ENCODE results near the gene CYBRD1. TPM values are rescaled to one million over a fixed set of nuclear protein-coding genes. Genes with fewer than 3 reads are reported as not detected.
A peak's percentile ranks its signal among the peaks of the same experiment; 100 is the strongest.

Gene CYBRD1
- polyA plus RNA-seq, 1 experiment = 308 TPM

DNA sequence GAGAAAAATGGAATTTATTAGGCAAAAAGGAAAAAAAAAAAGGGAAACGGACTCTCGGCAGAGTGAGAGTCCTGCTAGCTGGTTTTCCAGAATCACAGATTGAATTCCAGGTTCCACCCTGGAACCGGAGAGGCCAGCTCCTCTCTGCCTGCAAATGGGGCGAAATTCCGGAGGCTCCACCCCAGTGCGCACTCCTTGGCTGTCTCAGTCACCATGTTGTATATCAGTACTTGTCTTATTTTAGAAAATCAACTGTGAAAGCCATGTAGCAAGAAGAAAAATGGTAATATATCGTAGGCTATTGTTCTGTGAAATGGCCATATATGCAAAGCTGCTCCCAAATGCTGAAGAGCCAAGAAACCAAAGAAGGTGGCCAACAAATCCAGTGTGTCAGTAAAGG is 49.4 kb downstream of the CYBRD1 start:
- H3K36me3 ChIP-seq (ENCODE audit: control insufficient read depth, insufficient read depth, low read length) = no peaks in the 10 kb centered on the region
- CTCF ChIA-PET = interaction anchor here (1.2 to 1.3 kb wide), 2 partner anchors 14 to 143 kb away, joined by 3 read pairs; no protein-coding TSS in a partner anchor
- no peak for DNase-seq (ENCODE audit: low read depth)
- H3K27me3 ChIP-seq (ENCODE audit: control insufficient read depth, insufficient read depth, low read length) = no peaks in the 10 kb centered on the region
- TF ChIP-seq, protein P1, sequence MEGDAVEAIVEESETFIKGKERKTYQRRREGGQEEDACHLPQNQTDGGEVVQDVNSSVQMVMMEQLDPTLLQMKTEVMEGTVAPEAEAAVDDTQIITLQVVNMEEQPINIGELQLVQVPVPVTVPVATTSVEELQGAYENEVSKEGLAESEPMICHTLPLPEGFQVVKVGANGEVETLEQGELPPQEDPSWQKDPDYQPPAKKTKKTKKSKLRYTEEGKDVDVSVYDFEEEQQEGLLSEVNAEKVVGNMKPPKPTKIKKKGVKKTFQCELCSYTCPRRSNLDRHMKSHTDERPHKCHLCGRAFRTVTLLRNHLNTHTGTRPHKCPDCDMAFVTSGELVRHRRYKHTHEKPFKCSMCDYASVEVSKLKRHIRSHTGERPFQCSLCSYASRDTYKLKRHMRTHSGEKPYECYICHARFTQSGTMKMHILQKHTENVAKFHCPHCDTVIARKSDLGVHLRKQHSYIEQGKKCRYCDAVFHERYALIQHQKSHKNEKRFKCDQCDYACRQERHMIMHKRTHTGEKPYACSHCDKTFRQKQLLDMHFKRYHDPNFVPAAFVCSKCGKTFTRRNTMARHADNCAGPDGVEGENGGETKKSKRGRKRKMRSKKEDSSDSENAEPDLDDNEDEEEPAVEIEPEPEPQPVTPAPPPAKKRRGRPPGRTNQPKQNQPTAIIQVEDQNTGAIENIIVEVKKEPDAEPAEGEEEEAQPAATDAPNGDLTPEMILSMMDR (IDR thresholded peaks at IDR 0.05; ENCODE audit: insufficient read depth, low read depth, low read length) = no peak
- no peak overlapping the region for H3K4me3 ChIP-seq (ENCODE audit: low read depth, low read length)
- POLR2A ChIA-PET = no interaction called here

DNA sequence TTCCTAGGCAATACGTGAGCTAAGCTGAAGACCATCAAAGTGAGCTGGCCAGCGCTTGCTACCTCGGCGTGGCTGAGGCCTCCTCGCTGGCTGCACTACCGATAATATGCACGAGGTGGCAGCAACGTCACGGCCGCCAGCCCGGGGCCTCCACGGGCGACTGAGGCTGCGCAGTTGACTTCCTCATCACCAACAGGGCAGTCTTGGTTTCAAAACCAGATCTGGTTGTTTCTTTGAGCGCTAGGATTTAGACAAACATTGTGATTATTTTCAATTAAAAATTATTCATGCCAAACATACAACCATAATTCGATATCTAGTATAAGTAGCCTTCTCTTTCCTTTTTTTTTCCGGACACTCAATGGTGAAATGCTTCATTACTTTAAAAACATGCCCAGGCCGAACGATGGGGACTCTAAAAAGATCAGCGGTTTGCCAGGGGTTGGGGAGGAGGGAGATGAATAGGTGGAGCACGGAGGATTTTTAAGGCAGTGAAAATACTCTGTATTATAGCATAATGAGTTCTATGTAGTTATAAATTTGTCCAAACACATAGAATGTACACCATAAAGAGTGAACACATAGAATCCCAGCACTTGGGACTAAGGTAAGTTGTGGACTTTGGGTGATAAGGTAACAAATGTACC is 52.0 kb downstream of the CYBRD1 start:
- H3K36me3 ChIP-seq (ENCODE audit: control insufficient read depth, insufficient read depth, low read length) = no peaks in the 10 kb centered on the region
- POLR2A ChIA-PET = no interaction called here
- CTCF ChIA-PET = interaction anchor here (0.6 to 3.5 kb wide), 28 partner anchors 9 to 600 kb away, joined by 3 to 23 read pairs (median 4); partner anchors contain the start of genes DLX2 and DYNC1I2
- no peak overlapping the region for H3K4me3 ChIP-seq (ENCODE audit: low read depth, low read length)
- H3K27me3 ChIP-seq (ENCODE audit: control insufficient read depth, insufficient read depth, low read length) = no peaks in the 10 kb centered on the region
- no peak for DNase-seq (ENCODE audit: low read depth)
- TF ChIP-seq, protein P1 (IDR thresholded peaks at IDR 0.05; ENCODE audit: insufficient read depth, low read depth, low read length) = peak; percentile 97

DNA sequence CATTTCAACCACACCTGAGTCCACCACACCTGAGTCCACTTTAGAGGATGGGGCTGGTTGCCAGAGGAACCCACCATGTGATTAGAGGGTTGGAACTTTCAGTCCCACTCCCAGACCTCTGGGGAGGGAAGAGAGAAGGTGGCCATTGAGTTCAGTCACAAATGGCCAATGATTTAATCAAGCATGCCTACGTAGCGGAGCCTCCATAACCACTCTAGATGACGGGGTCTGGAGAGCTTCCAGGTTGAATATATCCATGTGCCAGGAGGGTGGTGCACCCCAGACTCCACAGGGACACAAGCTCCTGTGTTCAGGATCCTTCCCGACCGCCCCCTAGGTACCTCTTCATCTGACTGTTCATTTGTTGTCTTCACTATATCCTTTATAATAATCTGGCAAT is 53.3 kb downstream of the CYBRD1 start:
- Histone ChIP-seq H3K4me3 (ENCODE audit: low read depth, low read length) (no peak overlapping the region), H3K27me3 (ENCODE audit: control insufficient read depth, insufficient read depth, low read length) (no peaks in the 10 kb centered on the region), H3K36me3 (ENCODE audit: control insufficient read depth, insufficient read depth, low read length) (no peaks in the 10 kb centered on the region)
- CTCF ChIA-PET = interaction anchor here (1.0 to 3.5 kb wide), 4 partner anchors 12 to 890 kb away, joined by 3 to 23 read pairs (median 4); no protein-coding TSS in a partner anchor
- TF ChIP-seq, protein P1 (IDR thresholded peaks at IDR 0.05; ENCODE audit: insufficient read depth, low read depth, low read length) = no peak
- no peak for DNase-seq (ENCODE audit: low read depth)
- POLR2A ChIA-PET = no interaction called here

DNA sequence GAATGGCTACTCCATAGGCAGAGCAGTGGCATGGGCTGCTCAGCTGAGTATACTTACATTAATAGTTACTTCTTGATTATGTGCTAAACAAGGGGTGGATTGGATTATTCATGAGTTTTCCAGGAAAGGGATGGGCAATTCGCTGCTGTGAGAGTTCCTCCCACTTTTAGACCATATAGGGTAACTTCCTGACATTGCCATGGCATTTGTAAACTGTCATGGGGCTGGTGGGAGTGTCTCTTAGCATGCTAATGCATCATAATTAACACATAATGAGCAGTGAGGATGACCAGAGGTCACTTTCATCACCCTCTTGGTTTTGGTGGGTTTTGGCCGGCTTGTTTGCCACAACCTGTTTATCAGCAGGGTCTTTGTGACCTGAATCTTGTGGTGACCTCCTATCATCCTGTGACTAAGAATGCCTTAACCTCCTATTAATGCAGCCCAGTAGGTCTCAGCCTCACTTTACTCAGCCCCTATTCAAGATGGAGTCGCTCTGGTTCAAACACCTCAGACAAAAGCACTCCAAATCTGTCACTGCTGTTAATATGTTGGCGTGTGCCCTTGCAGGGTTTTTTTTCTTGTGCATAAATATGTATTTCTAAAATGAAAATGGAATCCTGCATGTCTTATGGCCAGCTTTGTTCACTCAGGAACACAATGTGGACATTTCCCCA is 56.0 kb downstream of the CYBRD1 start:
- Histone ChIP-seq H3K27me3 (ENCODE audit: control insufficient read depth, insufficient read depth, low read length) (no peaks in the 10 kb centered on the region), H3K4me3 (ENCODE audit: low read depth, low read length) (no peak overlapping the region), H3K36me3 (ENCODE audit: control insufficient read depth, insufficient read depth, low read length) (no peaks in the 10 kb centered on the region)
- TF ChIP-seq, protein P1 (IDR thresholded peaks at IDR 0.05; ENCODE audit: insufficient read depth, low read depth, low read length) = no peak
- ChIA-PET CTCF (interaction anchor here (0.7 kb wide), 1 partner anchor 150 kb away, joined by 3 read pairs; no protein-coding TSS in a partner anchor), POLR2A (no interaction called here)
- DNase-seq (ENCODE audit: low read depth) = no peak

DNA sequence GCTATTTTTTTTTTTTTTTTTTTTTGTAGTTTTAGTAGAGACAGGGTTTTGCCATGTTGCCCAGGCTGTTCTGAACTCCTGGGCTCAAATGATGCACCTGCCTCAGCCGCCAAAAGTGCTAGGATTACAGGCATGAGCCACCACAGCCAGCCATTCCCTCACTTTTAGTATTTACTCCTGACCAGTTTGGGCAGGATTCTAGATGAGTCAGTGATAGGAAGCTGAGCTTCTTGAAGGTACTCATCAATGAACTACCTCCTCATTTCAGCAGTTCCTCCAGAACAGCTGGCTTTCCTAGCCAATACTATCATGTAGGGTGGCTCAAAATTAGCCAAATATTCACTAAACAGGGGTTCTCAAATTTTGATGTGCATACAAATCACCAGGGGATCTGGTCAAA is 57.2 kb downstream of the CYBRD1 start:
- TF ChIP-seq, protein P1 (IDR thresholded peaks at IDR 0.05; ENCODE audit: insufficient read depth, low read depth, low read length) = no peak
- ChIA-PET POLR2A (interaction anchor here (0.6 kb wide), 3 partner anchors 122 to 670 kb away, joined by 4 to 20 read pairs (median 5); no protein-coding TSS in a partner anchor), CTCF (interaction anchor here (0.5 to 1.6 kb wide), 9 partner anchors 10 to 534 kb away, joined by 3 to 6 read pairs (median 3); no protein-coding TSS in a partner anchor)
- no peaks in the 10 kb centered on the region for H3K27me3 ChIP-seq (ENCODE audit: control insufficient read depth, insufficient read depth, low read length)
- H3K36me3 ChIP-seq (ENCODE audit: control insufficient read depth, insufficient read depth, low read length) = no peaks in the 10 kb centered on the region
- H3K4me3 ChIP-seq (ENCODE audit: low read depth, low read length) = no peak overlapping the region
- DNase-seq (ENCODE audit: low read depth) = no peak
